ENCODE measurements around the gene ZNF124. TPM values are rescaled to one million over a fixed set of nuclear protein-coding genes. Genes with fewer than 3 reads are reported as not detected.
"Not testable (repeated sequence)": the region's sequence is repeated elsewhere in the genome, so short reads cannot be mapped to it uniquely, and the experiment has no call there.

The ZNF124 gene
- polyA plus RNA-seq, 1 of the 3 experiments (the other 2 are of a cell fraction): 2.7 TPM

GRCh38 chr1:247156787-247157232 is 15.0 kb downstream of the ZNF124 start (continued):
- TF ChIP-seq REST (IDR thresholded peaks at IDR 0.05; ENCODE audit: low read depth, low read length) (no peak), TCF12 (IDR thresholded peaks at IDR 0.05) (no peak)

- H3K4me3 ChIP-seq (ENCODE audit: low read depth in 2 of 2, low read length in 1 of 2): no peak overlapping the region; a peak in 1 of 4 replicates
- H3K9me3 ChIP-seq: no peaks in the 10 kb centered on the region
- no peak overlapping the region for H3K4me2 ChIP-seq
- H3K27ac ChIP-seq (ENCODE audit: low read depth in 2 of 2, low read length in 1 of 2): no peak overlapping the region
- DNase-seq: no peak
- WGBS (ENCODE audit: low lambda C conversion rate): 97% methylated on average over 2 of the region's 2 CpGs
- H3K36me3 ChIP-seq (replicated peaks in 1 of 2; ENCODE audit: control insufficient read depth in 1 of 2, insufficient read depth in 2 of 2, low read length in 1 of 2): peaks cover 13 to 39% of the 10 kb centered on the region in 2 experiments
- peaks cover 3% of the 10 kb centered on the region; the same call in 1 of the 2 replicates for H3K79me2 ChIP-seq (ENCODE audit: insufficient read depth)
- CTCF ChIA-PET: no interaction called here
- H3F3A ChIP-seq (replicated peaks; ENCODE audit: insufficient read depth): no peaks in the 10 kb centered on the region
- TF ChIP-seq YY1 (IDR thresholded peaks at IDR 0.05; ENCODE audit: low read depth) (no peak), ELF1 (IDR thresholded peaks at IDR 0.05) (no peak), USF1 (IDR thresholded peaks at IDR 0.05; ENCODE audit: borderline replicate concordance, low read depth) (no peak), NFIC (IDR thresholded peaks at IDR 0.05; ENCODE audit: borderline replicate concordance) (no peak), EP300 (IDR thresholded peaks at IDR 0.05; ENCODE audit: borderline replicate concordance in 1 of 2, low read depth in 1 of 2, low read length in 1 of 2) (no peak), MXI1 (IDR thresholded peaks at IDR 0.05; ENCODE audit: low read depth, low read length) (no peak), JUND (IDR thresholded peaks at IDR 0.05) (no peak), GATA2 (CRISPR knock-in tag; IDR thresholded peaks at IDR 0.05) (no peak), CHD2 (IDR thresholded peaks at IDR 0.05; ENCODE audit: low read length, partially characterized antibody) (no peak), EZH2phosphoT487 (IDR thresholded peaks at IDR 0.05; ENCODE audit: borderline replicate concordance, low read depth) (no peak), GABPA (IDR thresholded peaks at IDR 0.05; ENCODE audit: low read depth) (no peak), MAX (IDR thresholded peaks at IDR 0.05; ENCODE audit: low read depth) (no peak), POLR2AphosphoS5 (IDR thresholded peaks at IDR 0.05; ENCODE audit: low read depth, low read length) (no peak), FOSL2 (IDR thresholded peaks at IDR 0.05; ENCODE audit: borderline replicate concordance, low read depth) (no peak), PBX3 (IDR thresholded peaks at IDR 0.05) (no peak), TAF1 (IDR thresholded peaks at IDR 0.05; ENCODE audit: borderline replicate concordance, low read depth, low read length) (no peak), TEAD4 (IDR thresholded peaks at IDR 0.05; ENCODE audit: borderline replicate concordance, insufficient read depth) (no peak)
- no peaks in the 10 kb centered on the region for H4K20me1 ChIP-seq (ENCODE audit: insufficient read depth)
- H2AFZ ChIP-seq (ENCODE audit: low read depth): no peak overlapping the region
- POLR2A ChIA-PET: no interaction called here
- H3K9ac ChIP-seq: no peak overlapping the region
- H3K9me2 ChIP-seq: no peaks in the 10 kb centered on the region
- no peaks in the 10 kb centered on the region for H3K4me1 ChIP-seq (ENCODE audit: control insufficient read depth in 1 of 2, insufficient read depth in 2 of 2, low read depth in 1 of 2, low read length in 1 of 2)
- no peaks in the 10 kb centered on the region for H3K27me3 ChIP-seq (ENCODE audit: insufficient read depth)
These were observed 24.0 kb downstream of the ZNF124 start for GRCh38 chr1:247147781-247148180.

- H3K4me3 ChIP-seq (ENCODE audit: low read depth in 2 of 2, low read length in 1 of 2); CTCF ChIA-PET; H3K4me2 ChIP-seq; H4K20me1 ChIP-seq (ENCODE audit: insufficient read depth); H3K79me2 ChIP-seq (ENCODE audit: insufficient read depth); H3K9me2 ChIP-seq; H3K27me3 ChIP-seq (ENCODE audit: insufficient read depth); H3K9me3 ChIP-seq; DNase-seq; POLR2A ChIA-PET; H3F3A ChIP-seq (replicated peaks; ENCODE audit: insufficient read depth); H2AFZ ChIP-seq (ENCODE audit: low read depth); H3K4me1 ChIP-seq (ENCODE audit: control insufficient read depth in 1 of 2, insufficient read depth in 2 of 2, low read depth in 1 of 2, low read length in 1 of 2); H3K9ac ChIP-seq; H3K27ac ChIP-seq (ENCODE audit: low read depth in 2 of 2, low read length in 1 of 2): not testable (repeated sequence)
- peaks cover 13 to 42% of the 10 kb centered on the region in 2 experiments for H3K36me3 ChIP-seq (replicated peaks in 1 of 2; ENCODE audit: control insufficient read depth in 1 of 2, insufficient read depth in 2 of 2, low read length in 1 of 2)
- 91% methylated on average over 10 of the region's 10 CpGs for WGBS (ENCODE audit: low lambda C conversion rate)
These were observed 24.7 kb downstream of the ZNF124 start for GRCh38 chr1:247147120-247147519.

All from SK-N-SH (cell line).